ENCODE measurements around the gene SLC22A3.
"Not testable (repeated sequence)": the region's sequence is repeated elsewhere in the genome, so short reads cannot be mapped to it uniquely, and the experiment has no call there.

SLC22A3 gene

DNA sequence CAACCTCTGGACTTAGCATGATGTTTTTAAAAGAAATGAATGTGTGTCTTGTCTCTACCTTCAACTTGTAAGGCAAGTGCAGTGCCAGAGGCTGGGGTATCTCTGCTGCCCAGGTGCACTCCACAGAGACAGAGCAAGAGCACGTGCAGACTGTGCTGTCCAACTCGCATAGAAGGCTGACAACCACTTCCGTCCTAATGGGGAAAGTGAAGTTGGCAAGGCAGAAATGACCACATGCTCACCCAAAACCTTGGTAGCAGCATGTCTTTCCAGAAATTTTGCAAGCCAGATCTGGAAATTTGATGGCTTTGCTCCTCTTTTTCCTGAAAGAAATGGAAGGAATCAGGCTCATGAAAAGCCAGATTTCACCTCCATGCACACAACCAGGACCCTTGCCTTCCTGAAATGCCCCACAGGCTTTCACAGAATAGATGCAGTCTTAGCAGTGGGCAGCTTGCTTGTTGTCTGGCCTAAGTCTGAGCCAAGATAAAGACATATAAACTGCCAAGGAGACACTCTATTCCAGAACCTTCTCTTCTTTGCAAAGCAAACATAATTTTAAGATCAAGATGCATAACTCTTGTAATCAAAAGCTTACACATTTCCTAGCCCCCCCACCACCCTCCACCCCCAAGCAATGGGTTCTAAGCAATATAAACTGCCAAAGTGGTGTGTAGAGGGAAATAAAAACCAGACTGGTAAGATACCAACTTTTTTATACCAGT is 26.8 kb downstream of the SLC22A3 start:
- DNase-seq (ENCODE audit: low spot score), result no peak

DNA sequence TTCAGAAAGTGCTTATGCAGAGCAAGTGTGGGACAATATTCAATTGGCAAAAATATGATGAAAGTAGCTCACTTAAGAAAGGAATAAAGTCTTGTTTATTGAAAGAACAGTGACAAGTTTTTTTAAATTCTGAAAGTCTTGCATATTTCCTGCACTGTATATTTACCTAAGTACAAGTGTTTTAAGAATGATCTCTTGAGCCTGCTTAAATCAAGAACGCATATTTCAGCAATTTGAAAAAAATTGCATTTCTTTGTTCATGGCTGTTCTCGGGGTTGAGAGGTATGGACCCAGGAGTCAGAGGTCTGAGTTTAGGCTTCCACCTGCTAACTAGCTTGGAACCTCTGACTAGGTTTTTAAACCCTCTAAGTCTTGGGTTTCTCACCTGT is 27.4 kb downstream of the SLC22A3 start:
- no peak for DNase-seq (ENCODE audit: low spot score)

DNA sequence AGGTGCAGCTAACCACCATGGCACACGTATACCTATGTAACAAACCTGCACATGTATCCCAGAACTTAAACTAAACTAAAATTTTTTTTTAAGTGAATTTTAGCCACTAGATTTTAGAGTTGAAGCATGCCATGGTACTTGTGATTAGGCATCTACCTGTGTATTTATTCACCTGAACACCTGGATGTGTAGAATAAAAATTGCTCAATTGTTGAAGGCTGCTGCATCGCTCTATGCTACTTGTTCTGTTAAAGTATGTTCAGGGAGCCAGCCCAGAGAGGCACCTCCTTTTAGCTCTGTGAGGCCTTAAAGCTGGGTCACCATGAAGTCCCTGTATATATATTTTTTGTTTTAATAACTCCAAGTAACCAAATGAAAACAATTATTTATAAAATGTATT is 28.3 kb downstream of the SLC22A3 start:
- no peak for DNase-seq (ENCODE audit: low spot score)

DNA sequence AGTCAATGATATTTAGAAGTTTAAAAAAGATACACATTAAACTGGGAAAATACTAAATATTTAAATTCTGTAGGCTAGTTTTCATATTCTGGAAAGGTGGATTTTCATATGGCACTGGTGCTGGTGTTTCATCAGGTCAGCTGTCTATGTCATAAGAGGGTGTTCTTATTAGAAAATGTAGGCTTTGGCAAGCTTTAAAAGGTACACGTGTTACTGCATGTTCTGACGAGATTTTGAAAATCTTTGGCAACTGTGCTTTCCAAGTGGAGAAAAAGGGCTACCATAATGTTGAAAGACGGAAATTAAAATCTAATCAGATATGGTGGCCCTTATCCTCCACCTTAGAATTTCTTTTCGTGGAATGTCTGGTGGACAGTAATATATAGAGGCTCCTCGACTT is 30.0 kb downstream of the SLC22A3 start:
- DNase-seq (ENCODE audit: low spot score), result no peak

DNA sequence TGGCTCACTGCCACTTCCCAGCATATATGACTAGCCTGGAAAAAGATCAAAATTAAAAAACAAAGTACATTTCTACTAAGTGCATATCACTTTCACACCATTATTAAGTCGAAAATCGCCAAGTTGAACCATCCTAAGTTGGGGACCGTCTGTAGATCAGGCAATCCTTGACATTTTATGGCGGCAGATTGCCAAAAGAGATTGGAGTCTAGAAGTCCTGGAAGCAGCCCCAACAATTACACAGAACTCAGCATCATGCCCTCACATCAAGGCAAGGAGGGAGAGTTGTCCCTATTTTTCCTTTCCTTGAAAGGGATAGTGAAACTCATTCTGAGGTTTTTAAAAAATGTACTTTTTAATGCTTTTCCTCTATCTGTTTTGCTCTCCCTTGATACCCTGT is 30.7 kb downstream of the SLC22A3 start:
- DNase-seq (ENCODE audit: low spot score), result no peak

DNA sequence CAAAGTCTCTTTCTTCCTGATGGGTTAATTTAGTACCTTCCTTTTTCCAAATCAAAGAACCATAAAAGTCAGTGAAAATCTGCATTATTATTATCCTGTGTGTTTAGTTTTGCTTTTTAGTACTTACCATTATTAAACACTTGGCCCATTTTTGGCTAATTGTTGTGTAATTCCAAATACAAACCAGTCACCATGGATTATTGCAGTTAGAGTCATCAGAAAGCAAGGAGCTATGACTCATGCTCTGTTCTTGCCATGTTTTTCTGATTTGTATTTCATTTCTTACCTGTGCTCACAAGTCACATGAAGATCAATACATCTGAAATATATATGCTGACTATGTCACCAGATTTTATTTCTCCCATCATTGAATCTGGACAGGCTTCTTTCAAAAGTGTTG is 31.3 kb downstream of the SLC22A3 start:
- DNase-seq (ENCODE audit: low spot score), result peak; percentile 62

DNA sequence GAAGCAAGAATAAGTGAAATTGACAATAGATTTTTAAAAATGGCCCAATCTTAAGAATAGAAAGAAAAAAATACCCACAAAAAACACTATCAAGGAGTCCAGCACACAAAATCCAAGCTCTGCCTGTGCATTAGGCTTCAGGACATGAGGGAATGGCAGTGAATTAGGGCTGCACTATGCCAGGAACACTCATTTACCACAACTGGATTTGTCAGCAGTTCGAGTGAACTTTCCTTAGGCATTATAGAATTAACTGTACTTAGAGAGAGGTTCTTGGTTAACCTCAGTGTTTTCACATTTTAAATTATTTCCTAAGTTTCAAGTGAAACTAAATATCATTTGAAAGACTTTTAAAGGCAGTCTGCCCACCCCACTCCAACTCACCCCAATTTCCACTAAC is 34.8 kb downstream of the SLC22A3 start:
- no peak for DNase-seq (ENCODE audit: low spot score)

DNA sequence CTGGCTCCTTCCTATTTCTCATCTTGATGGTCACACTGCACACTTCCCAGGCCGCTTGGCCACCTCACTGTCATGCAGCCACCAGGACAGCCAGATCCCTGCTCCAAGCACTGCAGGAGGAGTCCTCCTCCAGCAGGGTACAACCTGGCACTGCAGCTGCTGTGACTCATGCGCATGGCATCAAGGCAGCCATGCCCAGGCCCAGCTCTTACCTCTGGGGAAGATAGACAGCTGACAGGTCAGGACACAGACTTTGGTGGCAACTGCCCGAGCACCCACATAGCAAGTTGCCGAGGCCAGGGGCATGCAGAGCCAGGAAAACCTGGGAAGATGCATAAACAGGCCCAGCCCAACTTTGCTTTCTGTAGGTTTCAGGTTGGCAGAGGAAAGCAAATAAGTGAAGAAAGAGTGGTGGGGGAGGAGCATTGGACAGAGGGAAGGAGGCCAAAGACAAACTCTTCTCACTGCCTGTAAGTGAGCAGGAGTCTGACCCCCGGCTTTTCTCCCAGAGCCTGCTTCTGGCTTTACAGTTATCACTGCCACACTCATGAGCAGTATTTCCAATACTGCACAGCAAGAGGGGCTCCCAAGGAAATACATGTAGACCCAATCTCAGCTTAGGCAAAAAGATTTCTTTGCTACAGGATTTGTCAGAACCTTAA is 38.8 kb downstream of the SLC22A3 start:
- DNase-seq (ENCODE audit: low spot score), result peak; percentile 7

DNA sequence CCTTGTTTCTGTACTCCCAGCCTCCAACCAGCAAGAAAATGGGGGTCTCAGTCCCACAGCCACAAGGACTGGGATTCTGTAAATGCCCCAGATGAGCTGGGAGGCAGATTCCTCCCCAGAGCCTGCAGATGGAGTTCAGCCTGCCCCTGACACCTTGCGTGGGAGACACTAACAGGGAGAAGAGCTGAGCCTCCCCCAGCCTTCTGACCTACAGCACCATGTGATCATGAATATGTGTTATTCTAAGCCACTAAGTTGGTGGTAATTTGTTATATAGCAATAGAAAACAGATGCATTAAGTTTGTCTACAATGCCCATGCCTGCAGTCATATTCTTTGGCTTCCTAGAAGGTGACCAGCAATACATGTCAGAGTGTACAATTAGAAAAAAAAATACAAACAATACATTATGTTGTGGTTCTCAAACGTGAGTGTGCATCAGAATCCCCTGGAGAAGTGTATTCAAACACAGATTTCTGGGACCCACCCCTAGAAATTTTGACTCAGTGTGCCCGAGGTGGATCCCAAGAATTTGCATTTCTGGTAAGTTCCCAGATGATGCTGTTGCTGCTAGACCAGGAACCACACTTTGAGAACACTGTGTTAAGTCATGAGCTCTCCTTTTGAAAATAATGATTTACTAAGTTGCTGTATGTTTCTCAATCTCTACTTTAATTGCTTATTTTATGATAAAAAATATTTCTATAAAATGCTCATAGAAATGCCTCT is 39.9 kb downstream of the SLC22A3 start:
- no peak for DNase-seq (ENCODE audit: low spot score)

DNA sequence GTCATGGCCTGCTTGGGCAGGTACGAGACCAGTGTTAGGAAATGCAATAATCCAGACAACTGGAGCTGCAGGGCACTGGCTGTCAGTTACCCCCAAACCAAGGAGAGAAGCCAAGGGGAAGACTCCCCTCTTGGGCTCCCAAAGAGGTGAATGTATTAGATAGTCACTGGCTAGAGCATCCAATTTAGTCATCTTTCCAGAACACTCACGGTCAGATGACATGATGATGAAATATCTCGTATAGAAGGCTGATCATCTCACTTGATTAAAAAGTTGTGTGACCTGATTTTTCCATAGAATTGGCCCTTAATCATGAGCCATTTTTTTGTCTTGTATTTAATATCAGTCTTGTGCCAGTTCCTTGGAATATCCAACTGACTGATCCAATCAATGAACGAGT is 40.7 kb downstream of the SLC22A3 start:
- DNase-seq (ENCODE audit: low spot score), result peak; percentile 24

DNA sequence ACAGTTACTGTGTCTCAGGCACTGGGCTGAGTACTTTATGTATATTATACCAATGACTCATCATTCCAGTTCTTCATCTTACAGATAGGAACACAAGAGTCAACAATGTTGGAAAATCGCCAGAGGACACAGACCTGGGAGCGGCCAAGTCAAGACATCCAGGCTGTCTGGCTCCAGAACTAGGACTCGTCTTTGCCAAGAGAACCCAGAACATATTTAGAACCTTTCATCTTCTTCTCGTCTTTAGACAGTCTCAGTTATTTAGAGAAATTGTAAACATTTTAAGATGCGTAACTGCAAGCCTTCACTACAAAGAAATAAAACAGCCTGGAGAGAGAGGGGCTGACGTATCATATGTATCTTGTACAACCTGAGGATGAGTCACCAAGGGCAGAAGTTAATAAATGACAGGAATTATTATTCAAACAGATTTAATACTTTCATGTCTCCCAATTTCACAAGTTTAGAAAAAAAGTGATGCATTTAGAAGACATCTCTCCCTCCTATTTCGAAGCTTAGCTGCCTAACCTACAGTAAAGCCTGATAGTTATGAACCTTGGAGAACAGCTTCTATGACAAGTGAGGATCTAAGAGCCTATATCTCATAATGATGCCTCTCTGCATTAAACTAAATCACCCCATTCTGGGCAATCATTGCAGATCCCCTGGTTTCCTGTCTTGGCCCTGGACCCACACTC is 43.4 kb downstream of the SLC22A3 start:
- DNase-seq (ENCODE audit: low spot score), result peak; percentile 23

DNA sequence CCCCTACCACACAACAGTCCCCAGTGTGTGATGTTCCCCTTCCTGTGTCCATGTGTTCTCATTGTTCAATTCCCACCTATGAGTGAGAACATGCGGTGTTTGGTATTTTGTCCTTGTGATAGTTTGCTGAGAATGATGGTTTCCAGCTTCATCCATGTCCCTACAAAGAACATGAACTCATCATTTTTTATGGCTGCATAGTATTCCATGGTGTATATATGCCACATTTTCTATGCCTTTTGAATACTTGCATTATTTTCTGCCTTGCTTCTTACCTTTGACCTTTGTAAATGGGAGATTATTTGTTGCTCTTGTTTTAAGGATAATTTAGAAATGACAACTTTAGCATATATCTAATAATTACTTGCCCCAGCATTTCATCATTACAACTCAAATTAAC is 45.3 kb downstream of the SLC22A3 start:
- DNase-seq (ENCODE audit: low spot score), result not testable (repeated sequence)

DNA sequence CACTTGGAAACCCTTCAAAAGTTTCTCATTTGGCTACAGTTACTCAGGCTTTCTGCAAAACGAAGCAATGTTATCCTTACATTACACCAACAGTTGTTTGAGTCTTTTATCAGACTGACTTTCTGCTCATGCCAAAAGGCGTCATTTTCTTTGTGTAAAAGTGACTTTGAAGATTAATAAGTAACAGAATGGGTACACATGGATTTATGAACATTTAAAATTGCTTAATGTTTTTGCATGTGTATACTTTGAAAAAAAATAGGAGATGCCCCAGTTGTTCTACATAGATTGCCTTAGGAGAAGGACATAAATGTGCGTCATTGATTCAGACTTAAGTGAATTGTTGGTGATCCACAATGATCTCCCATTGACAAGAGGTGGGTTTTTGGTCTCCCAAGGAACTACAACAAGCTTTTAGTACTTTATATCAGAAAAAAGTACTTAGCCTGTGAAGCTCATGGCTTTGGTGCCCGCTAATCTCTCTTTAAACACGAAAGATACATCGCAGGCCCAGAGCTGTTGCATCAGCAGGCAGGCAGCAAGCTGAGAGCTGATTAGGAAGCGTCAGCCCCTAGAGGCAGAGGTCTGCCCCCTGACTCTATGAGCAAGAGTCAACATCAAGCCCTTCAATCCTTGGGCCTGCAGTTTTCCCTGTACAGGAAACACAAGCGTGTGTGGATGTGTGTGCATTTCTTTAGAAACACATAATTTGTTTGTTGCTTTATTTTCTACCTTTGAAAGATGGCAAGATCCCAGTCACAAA is 45.9 kb downstream of the SLC22A3 start:
- no peak for DNase-seq (ENCODE audit: low spot score)

DNA sequence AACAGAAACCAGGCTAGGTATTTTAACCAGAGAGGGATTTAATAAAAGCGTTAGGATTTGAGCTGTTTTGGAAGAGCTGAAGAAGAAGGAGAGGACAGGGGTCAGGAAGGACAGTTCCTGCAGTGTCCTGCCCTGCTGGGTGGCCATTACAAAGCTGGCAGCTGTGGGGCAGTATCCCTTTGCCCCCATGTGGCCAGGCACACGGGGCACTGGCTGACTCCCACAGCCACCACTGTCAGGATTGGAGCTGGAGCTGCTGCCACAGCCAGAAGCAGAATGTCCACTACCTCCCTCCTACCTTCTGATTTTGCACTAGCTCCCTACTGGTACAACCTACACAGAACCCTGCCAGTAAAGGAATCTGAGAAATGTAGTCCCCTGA is 46.5 kb downstream of the SLC22A3 start:
- DNase-seq (ENCODE audit: low spot score), result no peak

DNA sequence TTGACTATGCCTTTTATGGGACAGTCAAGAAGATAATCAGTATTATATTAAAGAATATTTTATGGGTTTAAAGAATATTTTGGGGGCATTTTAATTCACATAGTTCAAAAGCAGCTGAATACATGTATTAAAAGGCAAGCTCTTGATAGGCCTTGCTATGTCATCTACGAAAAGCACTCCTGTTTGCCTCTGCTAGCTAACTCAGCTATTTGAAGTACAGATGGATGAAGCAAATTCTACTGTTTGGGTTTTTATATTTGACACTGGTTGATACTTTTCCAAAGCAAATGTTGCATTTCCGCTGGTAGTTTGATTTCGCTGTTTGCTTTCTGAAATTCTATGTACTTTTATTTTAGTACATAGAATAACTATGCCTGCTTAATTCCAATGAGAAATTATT is 47.0 kb downstream of the SLC22A3 start:
- DNase-seq (ENCODE audit: low spot score), result no peak

DNA sequence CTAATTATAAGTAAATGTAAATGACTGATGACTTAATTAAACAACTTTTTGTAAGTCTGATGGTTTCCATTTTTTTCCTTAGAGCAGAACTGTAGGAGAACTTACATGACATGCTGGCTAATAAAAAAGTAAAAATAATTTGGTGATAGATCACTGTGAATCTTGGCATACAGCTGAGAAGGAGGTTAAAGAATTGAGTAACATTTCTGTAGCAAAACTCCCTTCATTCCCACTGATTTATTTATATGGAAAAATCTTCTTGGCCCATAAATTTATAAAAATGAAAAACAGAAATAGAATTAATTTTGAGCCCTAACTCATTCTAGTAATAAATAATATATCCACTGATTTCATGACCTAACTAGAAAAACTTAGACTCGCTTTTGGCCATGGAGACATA is 48.1 kb downstream of the SLC22A3 start:
- no peak for DNase-seq (ENCODE audit: low spot score)

DNA sequence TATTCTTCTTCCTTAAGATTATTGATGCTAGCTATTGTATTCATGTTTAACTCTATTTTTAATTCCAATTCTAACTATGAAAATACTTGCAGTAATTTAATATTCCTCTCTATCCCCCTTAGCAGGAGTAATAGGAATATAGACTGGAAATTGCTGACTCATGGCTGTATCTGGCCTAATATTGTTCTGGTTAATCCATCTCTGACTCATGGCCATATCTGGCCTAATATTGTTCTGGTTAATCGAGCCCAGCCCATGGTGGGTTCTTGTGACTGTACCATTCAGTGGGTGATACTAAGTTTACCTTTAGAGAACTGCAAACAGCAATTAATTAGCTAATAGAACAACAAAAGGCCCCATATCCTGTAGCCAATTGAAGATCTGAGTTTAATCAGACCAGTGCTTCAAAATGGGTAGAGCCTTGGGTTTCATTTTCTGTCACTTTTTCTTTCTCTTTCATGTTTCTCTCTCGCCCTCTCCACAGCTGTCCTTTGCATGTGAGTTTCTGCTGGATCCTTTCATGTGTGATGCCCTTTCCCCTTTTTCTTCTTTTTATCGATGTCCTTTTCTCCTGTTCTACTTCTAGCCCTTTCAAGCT is 50.6 kb downstream of the SLC22A3 start:
- no peak for DNase-seq (ENCODE audit: low spot score)

DNA sequence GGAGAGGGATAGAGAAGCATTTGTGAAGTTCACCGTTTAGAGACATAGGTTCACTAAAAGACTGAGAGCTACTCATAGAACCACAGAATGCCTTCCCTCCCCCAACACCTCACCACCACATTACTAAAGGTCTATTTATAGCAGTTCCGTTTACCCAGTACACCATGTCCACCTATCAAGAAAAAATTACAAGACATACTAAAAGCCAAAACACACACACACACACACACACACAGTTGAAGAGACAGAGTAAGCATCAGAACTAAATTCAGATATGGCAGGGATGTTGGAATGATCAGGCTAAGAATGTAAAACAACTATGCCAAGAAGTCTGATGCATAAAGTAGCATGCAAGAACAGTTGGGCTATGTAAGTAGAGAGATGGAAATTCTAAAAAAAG is 52.3 kb downstream of the SLC22A3 start:
- DNase-seq (ENCODE audit: low spot score), result no peak

DNA sequence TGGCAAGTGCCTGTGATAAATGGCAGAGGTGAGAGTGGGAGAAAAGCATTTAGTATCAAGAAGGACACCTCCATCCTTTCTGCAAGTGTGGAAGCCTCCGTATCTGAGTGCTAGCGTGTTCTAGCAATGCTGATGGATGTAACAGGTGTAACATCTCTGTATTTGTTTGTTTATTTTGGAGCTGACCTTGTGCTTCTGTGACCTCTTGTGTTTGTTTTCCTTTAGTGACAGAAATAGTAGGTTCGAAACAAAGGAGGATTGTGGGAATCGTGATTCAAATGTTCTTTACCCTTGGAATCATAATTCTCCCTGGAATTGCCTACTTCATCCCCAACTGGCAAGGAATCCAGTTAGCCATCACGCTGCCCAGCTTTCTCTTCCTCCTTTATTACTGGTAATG is 60.4 kb downstream of the SLC22A3 start:
- no peak for DNase-seq (ENCODE audit: low spot score)

DNA sequence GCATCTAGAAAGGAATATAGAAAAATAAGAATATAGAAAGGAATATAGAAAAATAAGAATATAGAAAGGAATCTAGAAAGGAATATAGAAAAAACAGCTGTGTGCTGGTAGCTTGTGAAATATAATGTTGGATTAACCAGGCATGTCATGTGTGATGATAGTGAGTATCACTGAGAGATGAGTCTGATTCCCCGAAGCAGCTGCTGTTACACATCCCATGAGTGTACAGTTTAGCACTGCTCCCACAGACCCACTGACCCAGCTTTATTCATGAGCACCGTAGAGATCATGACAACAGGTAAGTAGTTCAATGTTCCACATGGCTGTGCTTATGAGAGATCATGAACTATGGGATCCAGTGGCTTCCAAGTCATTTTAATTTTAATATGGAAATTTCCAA is 64.8 kb downstream of the SLC22A3 start:
- no peak for DNase-seq (ENCODE audit: low spot score)

DNA sequence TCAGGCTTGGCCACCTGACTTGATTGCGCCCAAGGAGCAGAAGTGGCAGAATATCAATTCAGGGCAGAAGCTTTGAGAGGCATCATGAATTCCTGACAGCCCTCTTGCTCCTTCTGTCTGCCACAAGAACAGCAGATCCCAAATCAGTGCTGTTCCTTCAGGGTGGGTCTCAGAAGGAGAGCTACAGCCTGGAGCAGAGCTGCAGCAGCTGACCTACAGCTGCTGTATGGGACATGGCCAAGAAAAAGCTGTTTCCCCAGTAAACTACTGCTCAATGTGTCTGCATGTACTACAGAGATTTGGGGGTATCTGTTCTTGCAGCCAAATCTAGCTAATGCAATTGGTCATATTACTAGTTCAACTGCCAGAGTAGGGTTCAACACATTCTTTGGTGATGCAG is 69.0 kb downstream of the SLC22A3 start:
- DNase-seq (ENCODE audit: low spot score), result no peak

DNA sequence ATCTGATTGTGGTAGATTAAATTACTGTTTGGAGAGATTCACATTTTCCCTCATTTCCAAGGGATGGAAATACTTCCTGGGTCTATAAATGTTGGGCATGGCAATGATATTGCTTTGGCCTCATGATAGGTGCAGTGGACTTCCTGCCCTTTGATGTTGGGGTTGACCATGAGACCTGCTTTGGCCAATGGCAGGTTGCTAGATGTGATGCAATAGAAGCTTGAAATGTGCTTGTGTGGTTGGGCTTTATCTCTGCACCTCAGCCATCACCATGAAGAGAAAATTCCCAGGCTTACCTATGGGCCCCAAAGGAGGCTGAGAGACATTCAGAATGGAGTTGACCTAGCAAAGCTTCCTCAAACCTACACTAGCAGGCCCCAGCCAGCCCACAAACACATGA is 69.4 kb downstream of the SLC22A3 start:
- no peak for DNase-seq (ENCODE audit: low spot score)

Data from RKO (cell line).